C4-2B (cell line): Measurements from ENCODE around the gene ALKBH1.

Experiments used
- CTCF ChIP-seq: fragments of 450-650 bp; conservative IDR thresholded peaks from 2 replicates; pipeline ENCODE4 v1.5.1; 2017; ENCODE audit warnings: mild to moderate bottlenecking
- ZFX ChIP-seq: fragments of 450-650 bp; IDR thresholded peaks from 2 replicates; pipeline ENCODE4 v1.6.1; 2017

GRCh38 chr14:77654001-77654441, 53.8 kb downstream of the ALKBH1 start:
- TF ChIP-seq CTCF (no peak), ZFX (no peak)
